ENCODE measurements around the gene MTCL1.

Gene MTCL1

GRCh38 chr18:8762968-8763367 lies 57.6 kb downstream of the MTCL1 start:
- Histone ChIP-seq H3K4me3 (ENCODE audit: low read depth, low read length) (no peak overlapping the region), H3K9me3 (ENCODE audit: control insufficient read depth, insufficient read depth, low read length) (peaks cover 5% of the 10 kb centered on the region; the same call in 1 of the 2 replicates), H3K27ac (ENCODE audit: low read depth, low read length) (no peak overlapping the region), H3K27me3 (ENCODE audit: control insufficient read depth, insufficient read depth, low read length) (no peaks in the 10 kb centered on the region), H3K9ac (ENCODE audit: low read depth, low read length) (no peak overlapping the region), H3K36me3 (ENCODE audit: control insufficient read depth, insufficient read depth, low read length) (peaks cover 34% of the 10 kb centered on the region), H3K4me1 (ENCODE audit: control insufficient read depth, insufficient read depth, low read length) (peaks cover 3% of the 10 kb centered on the region; the same call in 1 of the 2 replicates)

GRCh38 chr18:8763611-8764010 lies 58.3 kb downstream of the MTCL1 start:
- H3K9ac ChIP-seq (ENCODE audit: low read depth, low read length) = no peak overlapping the region
- H3K4me3 ChIP-seq (ENCODE audit: low read depth, low read length) = no peak overlapping the region
- H3K27me3 ChIP-seq (ENCODE audit: control insufficient read depth, insufficient read depth, low read length) = no peaks in the 10 kb centered on the region
- peaks cover 34% of the 10 kb centered on the region for H3K36me3 ChIP-seq (ENCODE audit: control insufficient read depth, insufficient read depth, low read length)
- no peak overlapping the region for H3K27ac ChIP-seq (ENCODE audit: low read depth, low read length)
- peaks cover 5% of the 10 kb centered on the region; the same call in 1 of the 2 replicates for H3K9me3 ChIP-seq (ENCODE audit: control insufficient read depth, insufficient read depth, low read length)
- H3K4me1 ChIP-seq (ENCODE audit: control insufficient read depth, insufficient read depth, low read length) = peaks cover 3% of the 10 kb centered on the region; the same call in 1 of the 2 replicates

DNA sequence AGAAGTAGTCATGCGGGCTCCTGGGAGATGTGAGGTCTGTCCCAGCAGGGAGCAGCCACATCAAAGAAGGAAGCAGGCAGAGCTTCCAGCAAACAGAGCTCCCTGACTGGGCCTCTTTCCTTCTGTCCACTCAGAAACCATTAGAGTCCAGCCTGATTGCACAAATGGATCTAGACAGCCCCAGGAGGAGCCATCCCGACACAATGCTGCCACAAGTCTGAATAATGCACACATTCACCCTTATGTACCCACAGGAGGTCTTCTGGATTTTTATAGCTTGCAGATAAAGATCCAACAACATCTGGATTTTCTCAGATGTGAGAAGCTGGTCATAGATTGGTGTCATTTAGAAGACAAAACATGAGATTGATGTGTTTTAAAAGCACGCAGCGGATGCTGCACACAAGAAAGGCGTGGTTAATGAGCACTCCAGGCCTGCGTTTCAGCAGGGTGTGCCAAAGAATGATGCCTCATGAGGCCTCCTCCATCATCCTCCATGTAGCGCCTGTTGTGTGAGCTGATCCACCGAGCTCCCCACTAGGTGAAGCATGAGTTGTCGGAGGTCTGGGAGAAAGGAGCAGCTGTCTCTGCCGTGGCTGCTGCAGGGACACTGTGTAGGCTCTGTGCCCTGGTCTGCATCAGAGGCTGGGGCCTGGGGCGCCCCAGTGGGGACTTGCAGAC lies 60.6 kb downstream of the MTCL1 start:
- H3K9me3 ChIP-seq (ENCODE audit: control insufficient read depth, insufficient read depth, low read length) = peaks cover 5% of the 10 kb centered on the region; the same call in 1 of the 2 replicates
- H3K4me3 ChIP-seq (ENCODE audit: low read depth, low read length) = no peak overlapping the region
- 0 out of 2 replicates have a peak, but pooled peaks cover 8% of the 10 kb centered on the region for H3K4me1 ChIP-seq (ENCODE audit: control insufficient read depth, insufficient read depth, low read length)
- peak overlapping the region; percentile 36 for H3K27ac ChIP-seq (ENCODE audit: low read depth, low read length)
- H3K27me3 ChIP-seq (ENCODE audit: control insufficient read depth, insufficient read depth, low read length) = no peaks in the 10 kb centered on the region
- H3K9ac ChIP-seq (ENCODE audit: low read depth, low read length) = no peak overlapping the region
- peaks cover 31% of the 10 kb centered on the region for H3K36me3 ChIP-seq (ENCODE audit: control insufficient read depth, insufficient read depth, low read length)

- Histone ChIP-seq H3K4me3 (ENCODE audit: low read depth, low read length) (no peak overlapping the region), H3K4me1 (ENCODE audit: control insufficient read depth, insufficient read depth, low read length) (peaks cover 13% of the 10 kb centered on the region; the same call in 1 of the 2 replicates), H3K9ac (ENCODE audit: low read depth, low read length) (no peak overlapping the region), H3K9me3 (ENCODE audit: control insufficient read depth, insufficient read depth, low read length) (no peaks in the 10 kb centered on the region), H3K36me3 (ENCODE audit: control insufficient read depth, insufficient read depth, low read length) (peaks cover 25% of the 10 kb centered on the region), H3K27ac (ENCODE audit: low read depth, low read length) (peak overlapping the region; percentile 36), H3K27me3 (ENCODE audit: control insufficient read depth, insufficient read depth, low read length) (no peaks in the 10 kb centered on the region)
Measured at GRCh38 chr18:8766559-8767293, 61.4 kb downstream of the MTCL1 start.

DNA sequence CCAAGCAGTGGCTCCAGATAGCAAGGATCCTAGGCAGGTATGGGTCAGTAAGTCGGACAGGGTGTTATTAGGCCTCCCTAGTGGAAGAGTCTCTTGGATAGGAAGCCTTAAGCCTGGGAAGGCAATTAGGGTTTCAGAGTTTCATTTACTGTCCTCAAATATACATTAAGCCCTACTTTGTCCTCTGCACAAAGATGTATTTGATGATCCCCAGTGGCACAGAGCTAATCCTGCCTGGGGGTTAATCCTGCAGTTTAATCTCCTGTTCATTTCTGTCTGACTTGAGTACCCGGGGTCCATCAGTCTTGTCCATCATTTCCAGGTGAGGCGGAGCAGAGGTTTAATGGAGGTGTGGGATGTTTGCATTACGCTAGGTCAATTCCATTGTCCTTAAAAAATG lies 62.0 kb downstream of the MTCL1 start:
- H3K9ac ChIP-seq (ENCODE audit: low read depth, low read length) = no peak overlapping the region
- H3K27ac ChIP-seq (ENCODE audit: low read depth, low read length) = no peak overlapping the region
- H3K4me1 ChIP-seq (ENCODE audit: control insufficient read depth, insufficient read depth, low read length) = peaks cover 19% of the 10 kb centered on the region
- no peaks in the 10 kb centered on the region for H3K27me3 ChIP-seq (ENCODE audit: control insufficient read depth, insufficient read depth, low read length)
- no peaks in the 10 kb centered on the region for H3K9me3 ChIP-seq (ENCODE audit: control insufficient read depth, insufficient read depth, low read length)
- H3K36me3 ChIP-seq (ENCODE audit: control insufficient read depth, insufficient read depth, low read length) = peaks cover 19% of the 10 kb centered on the region
- H3K4me3 ChIP-seq (ENCODE audit: low read depth, low read length) = no peak overlapping the region

DNA sequence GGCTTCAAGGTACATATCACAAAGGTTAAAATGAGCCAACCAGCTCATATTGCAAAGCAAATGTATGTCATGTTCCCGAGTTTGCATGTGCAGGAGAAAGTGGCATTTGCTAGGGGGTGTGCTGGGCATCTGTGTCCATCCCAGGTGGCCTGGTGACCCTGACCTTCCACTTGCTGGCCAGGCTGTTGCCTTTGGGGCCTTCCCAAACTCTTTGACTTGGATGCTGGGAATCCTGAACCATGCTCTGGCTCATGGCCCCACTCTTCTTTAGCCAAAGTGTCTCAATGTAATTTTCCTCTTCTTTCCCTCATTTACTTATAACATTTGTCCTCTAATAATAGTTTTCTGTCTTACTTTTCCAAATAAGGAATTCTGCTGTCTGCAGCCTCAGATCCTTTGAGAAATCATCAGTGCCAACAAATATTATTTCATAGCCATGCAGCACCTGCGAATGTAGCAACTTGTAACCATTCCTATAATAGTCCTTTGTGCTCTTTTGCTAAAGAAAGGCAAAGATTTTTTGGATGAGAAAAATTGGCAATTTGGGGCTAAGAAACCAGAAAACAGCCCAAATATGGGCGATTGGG lies 64.2 kb downstream of the MTCL1 start:
- Histone ChIP-seq H3K4me3 (ENCODE audit: low read depth, low read length) (no peak overlapping the region), H3K36me3 (ENCODE audit: control insufficient read depth, insufficient read depth, low read length) (peaks cover 5% of the 10 kb centered on the region; the same call in 1 of the 2 replicates)

DNA sequence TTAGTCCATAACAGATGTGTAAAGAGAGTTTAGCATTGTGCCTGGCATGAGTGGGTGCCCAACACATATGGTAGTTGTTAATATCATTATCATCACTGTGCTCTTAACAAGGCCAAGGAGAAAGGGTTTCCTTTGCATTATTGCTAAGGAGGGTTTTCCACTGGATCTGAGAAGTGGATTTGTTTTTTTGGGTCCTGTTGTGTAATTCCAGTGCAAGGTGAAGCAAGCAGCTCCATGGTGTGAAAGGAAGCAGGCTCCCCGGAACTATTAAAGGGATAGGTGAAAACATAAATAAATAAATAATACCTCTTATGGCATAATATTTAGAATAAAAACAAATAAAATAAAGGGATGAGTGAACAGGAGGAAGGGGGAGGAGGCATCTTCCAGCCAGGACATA lies 65.3 kb downstream of the MTCL1 start:
- Histone ChIP-seq H3K9me3 (ENCODE audit: control insufficient read depth, insufficient read depth, low read length) (no peaks in the 10 kb centered on the region), H3K27me3 (ENCODE audit: control insufficient read depth, insufficient read depth, low read length) (no peaks in the 10 kb centered on the region), H3K36me3 (ENCODE audit: control insufficient read depth, insufficient read depth, low read length) (no peaks in the 10 kb centered on the region), H3K9ac (ENCODE audit: low read depth, low read length) (no peak overlapping the region), H3K4me3 (ENCODE audit: low read depth, low read length) (no peak overlapping the region), H3K27ac (ENCODE audit: low read depth, low read length) (no peak overlapping the region), H3K4me1 (ENCODE audit: control insufficient read depth, insufficient read depth, low read length) (peaks cover 28% of the 10 kb centered on the region)

More for the DNA sequence above, 64.2 kb downstream of the MTCL1 start:
- no peak overlapping the region for H3K27ac ChIP-seq (ENCODE audit: low read depth, low read length)
- no peak overlapping the region for H3K9ac ChIP-seq (ENCODE audit: low read depth, low read length)
- H3K27me3 ChIP-seq (ENCODE audit: control insufficient read depth, insufficient read depth, low read length) = no peaks in the 10 kb centered on the region
- H3K4me1 ChIP-seq (ENCODE audit: control insufficient read depth, insufficient read depth, low read length) = peaks cover 28% of the 10 kb centered on the region
- H3K9me3 ChIP-seq (ENCODE audit: control insufficient read depth, insufficient read depth, low read length) = no peaks in the 10 kb centered on the region

GRCh38 chr18:8771930-8772329 lies 66.6 kb downstream of the MTCL1 start:
- Histone ChIP-seq H3K4me1 (ENCODE audit: control insufficient read depth, insufficient read depth, low read length) (peaks cover 28% of the 10 kb centered on the region), H3K27me3 (ENCODE audit: control insufficient read depth, insufficient read depth, low read length) (no peaks in the 10 kb centered on the region), H3K36me3 (ENCODE audit: control insufficient read depth, insufficient read depth, low read length) (no peaks in the 10 kb centered on the region), H3K9ac (ENCODE audit: low read depth, low read length) (no peak overlapping the region), H3K9me3 (ENCODE audit: control insufficient read depth, insufficient read depth, low read length) (no peaks in the 10 kb centered on the region), H3K27ac (ENCODE audit: low read depth, low read length) (peak overlapping the region; percentile 21), H3K4me3 (ENCODE audit: low read depth, low read length) (no peak overlapping the region)

DNA sequence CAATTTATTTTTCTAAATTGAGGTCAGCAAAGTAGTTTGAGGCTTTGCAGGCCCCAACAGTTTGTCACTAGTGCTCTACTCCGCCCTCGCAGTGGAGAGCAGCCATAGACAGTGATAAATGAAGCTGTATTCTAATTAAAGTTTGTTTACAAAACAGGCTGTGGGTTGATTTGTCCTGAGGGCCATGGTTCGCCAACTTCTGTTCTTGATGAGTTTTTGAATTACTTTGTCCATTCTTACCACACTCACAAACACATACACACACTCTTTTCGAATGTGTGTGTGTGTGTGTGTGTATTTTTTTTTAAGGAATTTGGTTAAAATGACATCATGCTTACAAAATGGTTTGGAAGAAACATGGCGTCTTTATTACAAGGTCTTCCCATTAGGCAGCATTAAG lies 68.6 kb downstream of the MTCL1 start:
- peaks cover under 1% of the 10 kb centered on the region for H3K36me3 ChIP-seq (ENCODE audit: control insufficient read depth, insufficient read depth, low read length)

DNA sequence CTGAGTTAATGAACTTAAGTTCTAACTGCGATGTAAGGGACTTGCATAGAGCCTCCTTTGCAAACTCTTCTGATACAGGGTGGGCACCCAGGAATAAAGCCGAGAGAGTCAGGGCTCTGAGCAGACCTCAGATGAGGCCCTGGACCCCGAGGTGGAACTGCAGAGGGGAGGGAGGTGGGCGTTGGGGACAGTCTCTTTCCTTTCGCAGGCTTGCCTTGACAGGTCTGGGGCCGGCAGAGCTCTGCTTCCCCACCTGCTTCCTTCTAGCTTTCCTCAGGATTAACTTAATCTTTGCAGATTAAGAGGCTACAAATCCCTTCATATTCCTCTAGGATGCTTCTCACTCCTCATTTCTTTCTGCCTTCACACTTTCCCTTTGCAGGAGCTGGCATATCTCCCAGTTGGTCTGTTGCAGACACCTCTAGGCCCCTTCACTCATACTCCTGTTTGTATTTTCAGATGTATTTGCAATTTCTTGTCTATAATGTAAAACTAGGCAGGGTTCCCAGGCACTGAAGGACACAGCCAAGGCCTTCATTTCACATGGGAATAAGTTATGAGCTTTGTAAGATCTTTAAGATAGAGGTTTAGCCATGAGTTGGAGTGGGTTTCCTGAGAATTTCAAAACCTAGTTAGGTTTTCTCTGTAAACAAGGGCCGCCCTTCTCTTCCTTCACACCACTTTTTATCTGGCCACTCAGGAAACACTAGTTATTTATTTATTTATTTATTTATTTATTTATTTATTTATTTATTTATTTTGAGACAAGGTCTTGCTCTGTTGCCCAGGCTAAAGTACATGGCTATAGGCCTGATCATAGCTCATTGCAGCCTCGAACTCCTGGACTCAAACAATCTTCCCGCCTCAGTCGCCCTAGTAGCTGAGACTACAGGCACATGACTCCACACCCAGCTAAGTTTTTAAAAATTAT lies 70.9 kb downstream of the MTCL1 start:
- Histone ChIP-seq H3K9ac (ENCODE audit: low read depth, low read length) (no peak overlapping the region), H3K9me3 (ENCODE audit: control insufficient read depth, insufficient read depth, low read length) (no peaks in the 10 kb centered on the region), H3K27ac (ENCODE audit: low read depth, low read length) (no peak overlapping the region), H3K4me3 (ENCODE audit: low read depth, low read length) (no peak overlapping the region), H3K27me3 (ENCODE audit: control insufficient read depth, insufficient read depth, low read length) (no peaks in the 10 kb centered on the region), H3K36me3 (ENCODE audit: control insufficient read depth, insufficient read depth, low read length) (peaks cover 16% of the 10 kb centered on the region), H3K4me1 (ENCODE audit: control insufficient read depth, insufficient read depth, low read length) (peaks cover 35% of the 10 kb centered on the region)

More for the DNA sequence above, 68.6 kb downstream of the MTCL1 start:
- Histone ChIP-seq H3K27me3 (ENCODE audit: control insufficient read depth, insufficient read depth, low read length) (no peaks in the 10 kb centered on the region), H3K9ac (ENCODE audit: low read depth, low read length) (no peak overlapping the region), H3K4me3 (ENCODE audit: low read depth, low read length) (no peak overlapping the region), H3K9me3 (ENCODE audit: control insufficient read depth, insufficient read depth, low read length) (no peaks in the 10 kb centered on the region), H3K27ac (ENCODE audit: low read depth, low read length) (no peak overlapping the region), H3K4me1 (ENCODE audit: control insufficient read depth, insufficient read depth, low read length) (peaks cover 43% of the 10 kb centered on the region)
